ENCODE data around the gene MSMB. TPM values are rescaled to one million over a fixed set of nuclear protein-coding genes. Genes with fewer than 3 reads are reported as not detected.

MSMB gene
- polyA plus RNA-seq, 1 of the 3 experiments (the other 2 are of a cell fraction) = not detected

DNA sequence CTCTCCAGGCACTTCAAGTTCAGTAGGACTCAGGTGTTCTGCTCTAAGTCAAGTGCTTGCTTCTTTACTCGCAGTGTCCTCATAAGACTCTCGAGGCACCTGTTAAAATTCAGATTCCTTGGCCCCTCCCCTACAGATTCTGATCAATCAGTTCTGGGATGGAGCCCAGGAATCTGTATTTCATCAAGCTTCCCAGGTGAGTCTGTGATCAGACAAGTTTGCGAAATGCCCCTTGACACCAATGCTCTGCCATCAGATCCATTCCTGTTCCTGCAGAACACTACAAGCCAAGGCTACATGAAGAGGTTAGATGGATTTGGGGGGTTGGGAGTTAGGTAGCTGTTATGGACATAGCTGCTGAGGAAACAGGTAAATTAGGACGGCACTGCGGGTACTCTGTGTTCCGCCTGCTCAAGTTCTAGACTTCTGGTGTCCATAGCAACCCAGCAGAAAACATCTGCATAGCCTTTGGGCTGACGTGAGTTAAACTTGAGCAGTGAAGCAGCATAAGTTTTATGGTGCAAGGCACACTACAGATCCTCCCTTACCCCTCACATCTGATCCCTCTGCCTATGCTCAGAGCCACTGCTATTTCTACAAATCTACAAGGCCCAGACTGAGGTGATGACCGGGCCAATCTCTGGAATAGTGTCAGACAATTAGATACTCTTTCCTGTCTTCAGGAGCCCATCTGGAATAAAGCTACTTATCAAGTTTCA is 8.8 kb downstream of the MSMB start:
- 89% methylated on average over 8 of the region's 8 CpGs for WGBS (ENCODE audit: low lambda C conversion rate)
- no peak overlapping the region for H2AFZ ChIP-seq (ENCODE audit: low read depth)
- POLR2A ChIA-PET = no interaction called here

DNA sequence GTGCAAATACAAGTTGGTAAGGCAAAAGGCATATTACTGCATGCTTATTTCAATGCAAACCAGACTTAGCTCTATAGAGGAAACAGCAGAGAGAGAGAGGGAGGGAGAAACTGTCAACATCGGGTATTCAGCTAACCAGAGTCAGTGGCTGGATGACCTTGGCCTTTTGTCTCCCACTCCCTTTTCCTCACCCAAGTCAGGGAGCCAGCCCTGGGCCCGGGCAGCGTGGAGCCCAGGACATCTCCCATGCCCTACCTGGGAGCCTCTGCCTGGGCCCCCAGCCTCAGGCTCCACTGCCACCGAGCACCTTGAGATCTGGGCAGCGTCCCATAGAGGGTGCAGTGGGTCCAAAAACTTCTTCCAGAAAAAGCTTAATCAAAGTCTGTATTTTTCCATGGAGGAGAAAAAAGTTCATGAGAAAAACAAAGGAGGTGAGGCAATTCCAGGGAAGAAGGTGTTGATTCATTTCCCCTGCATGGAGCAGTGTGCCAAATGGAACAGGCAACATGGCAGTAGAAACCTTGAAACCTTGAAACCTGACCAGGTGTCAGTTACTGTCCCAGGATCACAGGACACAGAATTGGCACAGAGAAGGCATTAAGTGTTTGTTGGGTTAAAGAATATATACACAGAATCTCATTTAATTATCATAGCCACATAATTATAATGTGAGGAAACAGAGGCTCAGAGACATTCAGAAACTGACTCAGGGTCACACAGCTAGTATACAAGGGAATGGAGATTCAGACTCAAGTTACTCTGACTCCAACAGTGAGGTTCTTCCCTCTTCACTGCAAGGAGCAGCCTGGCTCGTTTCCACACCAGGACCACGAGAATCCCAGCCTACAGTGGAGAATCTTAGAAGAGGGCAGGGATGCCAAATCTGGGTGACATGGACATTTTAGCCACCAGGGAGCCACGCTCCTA is 9.9 kb downstream of the MSMB start:
- peak overlapping the region; percentile 58; the same call in 1 of the 2 replicates for H2AFZ ChIP-seq (ENCODE audit: low read depth)
- no peak overlapping the region for H3K9ac ChIP-seq
- no peaks in the 10 kb centered on the region for H3K9me2 ChIP-seq
- no peaks in the 10 kb centered on the region for H3K36me3 ChIP-seq (replicated peaks in 1 of 2; ENCODE audit: control insufficient read depth in 1 of 2, insufficient read depth in 2 of 2, low read length in 1 of 2)
- H4K20me1 ChIP-seq (ENCODE audit: insufficient read depth) = no peaks in the 10 kb centered on the region
- no peak for TF ChIP-seq TAF1 (IDR thresholded peaks at IDR 0.05; ENCODE audit: borderline replicate concordance, low read depth, low read length)
- peak; percentile 17; the same call in 1 of the 2 replicates for TF ChIP-seq RAD21 (IDR thresholded peaks at IDR 0.05; ENCODE audit: low read length)
- TF ChIP-seq, protein P1, sequence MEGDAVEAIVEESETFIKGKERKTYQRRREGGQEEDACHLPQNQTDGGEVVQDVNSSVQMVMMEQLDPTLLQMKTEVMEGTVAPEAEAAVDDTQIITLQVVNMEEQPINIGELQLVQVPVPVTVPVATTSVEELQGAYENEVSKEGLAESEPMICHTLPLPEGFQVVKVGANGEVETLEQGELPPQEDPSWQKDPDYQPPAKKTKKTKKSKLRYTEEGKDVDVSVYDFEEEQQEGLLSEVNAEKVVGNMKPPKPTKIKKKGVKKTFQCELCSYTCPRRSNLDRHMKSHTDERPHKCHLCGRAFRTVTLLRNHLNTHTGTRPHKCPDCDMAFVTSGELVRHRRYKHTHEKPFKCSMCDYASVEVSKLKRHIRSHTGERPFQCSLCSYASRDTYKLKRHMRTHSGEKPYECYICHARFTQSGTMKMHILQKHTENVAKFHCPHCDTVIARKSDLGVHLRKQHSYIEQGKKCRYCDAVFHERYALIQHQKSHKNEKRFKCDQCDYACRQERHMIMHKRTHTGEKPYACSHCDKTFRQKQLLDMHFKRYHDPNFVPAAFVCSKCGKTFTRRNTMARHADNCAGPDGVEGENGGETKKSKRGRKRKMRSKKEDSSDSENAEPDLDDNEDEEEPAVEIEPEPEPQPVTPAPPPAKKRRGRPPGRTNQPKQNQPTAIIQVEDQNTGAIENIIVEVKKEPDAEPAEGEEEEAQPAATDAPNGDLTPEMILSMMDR (IDR thresholded peaks at IDR 0.05) = peak; percentile 15
- no peak overlapping the region for H3K27ac ChIP-seq (ENCODE audit: low read depth in 2 of 2, low read length in 1 of 2)
- ChIA-PET CTCF (no interaction called here), POLR2A (no interaction called here)
- H3K9me3 ChIP-seq = no peaks in the 10 kb centered on the region
- no peaks in the 10 kb centered on the region for H3K79me2 ChIP-seq (ENCODE audit: insufficient read depth)
- H3K4me1 ChIP-seq (ENCODE audit: control insufficient read depth in 1 of 2, insufficient read depth in 2 of 2, low read depth in 1 of 2, low read length in 1 of 2) = peaks cover 5% of the 10 kb centered on the region in 2 experiments; a peak in 1 of 4 replicates
- no peak for DNase-seq
- H3K4me2 ChIP-seq = no peak overlapping the region
- 23% methylated on average over 4 of the region's 8 CpGs for WGBS (ENCODE audit: low lambda C conversion rate)
- no peaks in the 10 kb centered on the region for H3F3A ChIP-seq (replicated peaks; ENCODE audit: insufficient read depth)
- H3K4me3 ChIP-seq (ENCODE audit: low read depth in 2 of 2, low read length in 1 of 2) = no peak overlapping the region
- no peaks in the 10 kb centered on the region for H3K27me3 ChIP-seq (ENCODE audit: insufficient read depth)

More for the DNA sequence above, 8.8 kb downstream of the MSMB start:
- no peaks in the 10 kb centered on the region for H3K79me2 ChIP-seq (ENCODE audit: insufficient read depth)
- no peaks in the 10 kb centered on the region for H3K36me3 ChIP-seq (replicated peaks in 1 of 2; ENCODE audit: control insufficient read depth in 1 of 2, insufficient read depth in 2 of 2, low read length in 1 of 2)
- no peak overlapping the region for H3K27ac ChIP-seq (ENCODE audit: low read depth in 2 of 2, low read length in 1 of 2)
- H3K9me3 ChIP-seq = no peaks in the 10 kb centered on the region
- no peak for DNase-seq
- H3K9ac ChIP-seq = no peak overlapping the region
- H3K4me3 ChIP-seq (ENCODE audit: low read depth in 2 of 2, low read length in 1 of 2) = no peak overlapping the region
- TF ChIP-seq FOXJ3 (CRISPR knock-in tag; IDR thresholded peaks at IDR 0.05) (no peak), MEF2A (IDR thresholded peaks at IDR 0.05; ENCODE audit: borderline replicate concordance, low read depth) (no peak), FOXM1 (IDR thresholded peaks at IDR 0.05; ENCODE audit: low read depth) (no peak), EP300 (IDR thresholded peaks at IDR 0.05; ENCODE audit: borderline replicate concordance in 1 of 2, low read depth in 1 of 2, low read length in 1 of 2) (no peak), GATA2 (CRISPR knock-in tag; IDR thresholded peaks at IDR 0.05) (no peak), POLR2AphosphoS5 (IDR thresholded peaks at IDR 0.05; ENCODE audit: low read depth, low read length) (no peak), RFX5 (IDR thresholded peaks at IDR 0.05; ENCODE audit: low read length) (no peak)
- TF ChIP-seq, protein P1 (IDR thresholded peaks at IDR 0.05) = no peak
- CTCF ChIA-PET = interaction anchor here (1.1 kb wide), 1 partner anchor 9 kb away, joined by 4 read pairs; no protein-coding TSS in a partner anchor
- H4K20me1 ChIP-seq (ENCODE audit: insufficient read depth) = no peaks in the 10 kb centered on the region
- H3K9me2 ChIP-seq = no peaks in the 10 kb centered on the region
- H3K27me3 ChIP-seq (ENCODE audit: insufficient read depth) = no peaks in the 10 kb centered on the region
- H3F3A ChIP-seq (replicated peaks; ENCODE audit: insufficient read depth) = no peaks in the 10 kb centered on the region
- peaks cover 5% of the 10 kb centered on the region in 2 experiments; a peak in 1 of 4 replicates for H3K4me1 ChIP-seq (ENCODE audit: control insufficient read depth in 1 of 2, insufficient read depth in 2 of 2, low read depth in 1 of 2, low read length in 1 of 2)
- no peak overlapping the region for H3K4me2 ChIP-seq
